ENCODE measurements around the gene SMOC2. TPM values are rescaled to one million over a fixed set of nuclear protein-coding genes. Genes with fewer than 3 reads are reported as not detected.

SMOC2 gene
- total RNA-seq, 2 donors from 2014 or later = 17.8 to 167 TPM

GRCh38 chr6:168472363-168472762, 31.4 kb downstream of the SMOC2 start:
- Histone ChIP-seq H3K36me3 (no peaks in the 10 kb centered on the region), H3K9me3 (no peaks in the 10 kb centered on the region), H3K4me1 (replicated peaks) (no peaks in the 10 kb centered on the region), H3K27ac (no peak overlapping the region), H3K4me3 (no peak overlapping the region), H3K27me3 (replicated peaks; ENCODE audit: insufficient read depth) (peaks cover 3% of the 10 kb centered on the region)
- WGBS = 95% methylated on average over 1 of the region's 1 CpG
- DNase-seq (ENCODE audit: low spot score) = no peak
- intact Hi-C loops (cut with DNase I) = no loop called here
- TF ChIP-seq CTCF (IDR thresholded peaks at IDR 0.05) (no peak), POLR2AphosphoS5 (IDR thresholded peaks at IDR 0.05) (no peak), POLR2A (IDR thresholded peaks at IDR 0.05) (no peak)

GRCh38 chr6:168473197-168473596, 32.2 kb downstream of the SMOC2 start:
- 79% methylated on average over 7 of the region's 7 CpGs for WGBS
- Histone ChIP-seq H3K27ac (no peak overlapping the region), H3K9me3 (no peaks in the 10 kb centered on the region), H3K4me3 (no peak overlapping the region), H3K4me1 (replicated peaks) (no peaks in the 10 kb centered on the region), H3K27me3 (replicated peaks; ENCODE audit: insufficient read depth) (peaks cover 3% of the 10 kb centered on the region), H3K36me3 (no peaks in the 10 kb centered on the region)
- intact Hi-C loops (cut with DNase I) = no loop called here
- no peak for DNase-seq (ENCODE audit: low spot score)
- TF ChIP-seq POLR2A (IDR thresholded peaks at IDR 0.05) (no peak), POLR2AphosphoS5 (IDR thresholded peaks at IDR 0.05) (no peak), CTCF (IDR thresholded peaks at IDR 0.05) (no peak)

GRCh38 chr6:168475188-168476013, 34.4 kb downstream of the SMOC2 start:
- Histone ChIP-seq H3K36me3 (no peaks in the 10 kb centered on the region), H3K27ac (no peak overlapping the region), H3K27me3 (replicated peaks; ENCODE audit: insufficient read depth) (no peaks in the 10 kb centered on the region), H3K4me1 (replicated peaks) (no peaks in the 10 kb centered on the region), H3K9me3 (no peaks in the 10 kb centered on the region), H3K4me3 (no peak overlapping the region)
- 94% methylated on average over 26 of the region's 26 CpGs for WGBS
- TF ChIP-seq POLR2A (IDR thresholded peaks at IDR 0.05) = no peak
- no peak for TF ChIP-seq POLR2AphosphoS5 (IDR thresholded peaks at IDR 0.05)
- TF ChIP-seq CTCF (IDR thresholded peaks at IDR 0.05) = no peak
- intact Hi-C loops (cut with DNase I) = no loop called here
- no peak for DNase-seq (ENCODE audit: low spot score)

GRCh38 chr6:168479421-168479820, 38.4 kb downstream of the SMOC2 start:
- intact Hi-C loops (cut with DNase I) = no loop called here
- H3K27me3 ChIP-seq (replicated peaks; ENCODE audit: insufficient read depth) = no peaks in the 10 kb centered on the region
- TF ChIP-seq POLR2A (IDR thresholded peaks at IDR 0.05) = no peak
- no peak for TF ChIP-seq POLR2AphosphoS5 (IDR thresholded peaks at IDR 0.05)
- TF ChIP-seq CTCF (IDR thresholded peaks at IDR 0.05) = no peak
- no peaks in the 10 kb centered on the region for H3K4me1 ChIP-seq (replicated peaks)
- WGBS = 90% methylated on average over 4 of the region's 4 CpGs
- no peaks in the 10 kb centered on the region for H3K36me3 ChIP-seq
- H3K4me3 ChIP-seq = no peak overlapping the region
- DNase-seq (ENCODE audit: low spot score) = no peak
- no peak overlapping the region for H3K27ac ChIP-seq
- H3K9me3 ChIP-seq = no peaks in the 10 kb centered on the region

GRCh38 chr6:168480481-168480880, 39.5 kb downstream of the SMOC2 start:
- Histone ChIP-seq H3K36me3 (no peaks in the 10 kb centered on the region), H3K4me1 (replicated peaks) (no peaks in the 10 kb centered on the region), H3K27me3 (replicated peaks; ENCODE audit: insufficient read depth) (no peaks in the 10 kb centered on the region), H3K27ac (no peak overlapping the region), H3K4me3 (no peak overlapping the region), H3K9me3 (no peaks in the 10 kb centered on the region)
- TF ChIP-seq POLR2A (IDR thresholded peaks at IDR 0.05) (no peak), CTCF (IDR thresholded peaks at IDR 0.05) (no peak), POLR2AphosphoS5 (IDR thresholded peaks at IDR 0.05) (no peak)
- intact Hi-C loops (cut with DNase I) = no loop called here
- no peak for DNase-seq (ENCODE audit: low spot score)

All from prostate gland (tissue), 2 donors.